GM11168 (cell line): ENCODE results near the gene E4F1.

Experiments
- in situ Hi-C: fragments of 300-500 bp; cut with MboI; formaldehyde crosslinking; loops from one replicate; pipeline ENCODE4 v1.12.0; 2022; ENCODE audit warnings: low sequenced_read_pairs; ENCODE audit not compliant: unreplicated experiment

The E4F1 gene

DNA sequence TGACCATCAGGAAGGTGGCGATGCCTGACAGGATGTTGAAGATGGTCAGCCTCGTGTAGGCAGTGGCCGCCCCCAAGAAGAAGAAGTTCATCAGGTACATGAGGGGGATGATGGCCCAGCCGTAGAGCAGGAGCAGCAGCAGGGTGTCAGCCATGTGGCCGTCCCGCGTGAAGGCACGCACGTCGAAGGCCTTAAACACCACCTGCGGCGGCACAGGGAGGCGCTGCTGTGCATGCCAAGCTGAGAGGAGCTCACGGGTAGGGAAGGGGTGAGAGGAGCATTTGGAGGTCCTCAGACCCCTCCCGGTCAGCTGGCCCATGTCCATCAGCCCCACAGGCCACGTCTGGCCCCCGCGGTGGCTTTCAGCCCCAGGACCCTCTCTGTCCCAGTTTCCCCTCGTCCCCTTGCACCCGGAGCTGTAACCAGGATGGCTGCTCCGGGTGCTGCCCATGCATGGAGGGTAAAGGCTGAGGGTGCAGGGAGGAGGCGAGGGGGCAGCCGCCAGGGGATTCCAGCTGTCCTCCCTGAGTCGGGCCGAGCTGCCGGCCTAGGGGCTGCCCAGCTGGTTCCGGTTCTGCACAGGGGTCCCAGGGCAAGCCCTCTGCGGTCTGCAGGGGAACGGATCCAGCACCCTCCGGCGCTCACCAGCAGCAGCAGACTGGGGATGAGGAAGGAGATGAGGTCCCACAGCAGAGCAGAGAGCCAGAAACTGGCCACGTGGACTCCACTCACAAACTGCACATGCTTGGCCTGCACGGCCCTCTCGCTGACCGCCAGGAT, 61.6 kb downstream of the E4F1 start:
- in situ Hi-C loops: no loop called here
